Caco-2 (cell line): ENCODE results near the gene FZD4. TPM values are rescaled to one million over a fixed set of nuclear protein-coding genes. Genes with fewer than 3 reads are reported as not detected.

Experiments
- BruUV-seq: library from RNA; stranded (reverse); fragments of 400-500 nt; replicated peaks from 2 replicates; lab custom pipeline; 2021; lab: Mats Ljungman, UMichigan
- CTCF ChIA-PET: fragments of 300-600 bp; sonication (Branson Sonifier 250); formaldehyde crosslinking; loops from one replicate; lab custom pipeline; 2022; ENCODE audit warnings: antibody characterized with exemption; lab: Charles Lee
- POLR2A ChIA-PET: fragments of 300-600 bp; sonication (Branson Sonifier 250); formaldehyde crosslinking; loops from one replicate; lab custom pipeline; 2022; ENCODE audit warnings: antibody characterized with exemption; lab: Charles Lee
- DNase-seq, 2 experiments: peaks; one replicate each; pipeline versions ENCODE4 v3.0.0 to v3.0.0-alpha.2; 2020 to 2022
- H3K27me3 ChIP-seq: replicated peaks from 2 replicates; pipeline ENCODE4 v1.6.0; 2011; ENCODE audit warnings: low read length; ENCODE audit not compliant: control insufficient read depth, insufficient read depth
- H3K36me3 ChIP-seq: 2 replicates; pipeline ENCODE4 v1.5.1; 2011; ENCODE audit warnings: low read length; ENCODE audit not compliant: control insufficient read depth, insufficient read depth
- H3K4me1 ChIP-seq: fragments of 250-450 bp; sonication (Bioruptor Pico); 2 replicates; pipeline ENCODE4 v1.5.1; 2020; ENCODE audit warnings: mild to moderate bottlenecking
- H3K4me3 ChIP-seq: 2 replicates; pipeline ENCODE4 v1.5.1; 2011; ENCODE audit warnings: low read depth, mild to moderate bottlenecking, control low read depth, low read length
- H3K9me3 ChIP-seq: fragments of 250-450 bp; sonication (Bioruptor Pico); 2 replicates; pipeline ENCODE4 v1.5.1; 2020; ENCODE audit warnings: mild to moderate bottlenecking, moderate library complexity
- H3K27ac Mint-ChIP-seq: one replicate; pipeline ENCODE4 v1.8.0; 2022; ENCODE audit warnings: mixed read lengths; ENCODE audit not compliant: unreplicated experiment
- H3K27me3 Mint-ChIP-seq: one replicate; pipeline ENCODE4 v1.8.0; 2022; ENCODE audit warnings: mixed read lengths; ENCODE audit not compliant: insufficient read depth, unreplicated experiment
- H3K36me3 Mint-ChIP-seq: one replicate; pipeline ENCODE4 v1.8.0; 2022; ENCODE audit warnings: mild to moderate bottlenecking, mixed read lengths; ENCODE audit not compliant: insufficient read depth, unreplicated experiment
- H3K4me1 Mint-ChIP-seq: one replicate; pipeline ENCODE4 v1.8.0; 2022; ENCODE audit warnings: low read depth, mixed read lengths; ENCODE audit not compliant: unreplicated experiment
- H3K4me3 Mint-ChIP-seq: one replicate; pipeline ENCODE4 v1.8.0; 2022; ENCODE audit warnings: mild to moderate bottlenecking, moderate library complexity, mixed read lengths; ENCODE audit not compliant: unreplicated experiment
- H3K9me3 Mint-ChIP-seq: one replicate; pipeline ENCODE4 v1.8.0; 2022; ENCODE audit warnings: mixed read lengths; ENCODE audit not compliant: unreplicated experiment
- CTCF ChIP-seq, 2 experiments: fragments of 200-600 bp in 1 of 2; IDR thresholded peaks; 1 replicate in 1 of 2; 2 replicates in 1 of 2; pipeline versions ENCODE4 v1.5.1 to v1.8.0; 2011 to 2022; ENCODE audit warnings: antibody characterized with exemption in 1 of 2, control low read depth in 1 of 2, inconsistent platforms in 1 of 2, low read depth in 1 of 2, low read length in 1 of 2, mild to moderate bottlenecking in 1 of 2, moderate library complexity in 1 of 2; ENCODE audit not compliant: insufficient read depth in 1 of 2, severe bottlenecking in 1 of 2, unreplicated experiment in 1 of 2
- intact Hi-C: fragments of 100-400 bp; cut with micrococcal nuclease; formaldehyde crosslinking; loops from one replicate; pipeline ENCODE4 v1.10.0; 2022; ENCODE audit not compliant: unreplicated experiment
- total RNA-seq: library from RNA; stranded (reverse); gene quantifications from 2 replicates; pipeline ENCODE4 v1.2.3, GENCODE V29; 2022

FZD4 gene
- total RNA-seq, 1 experiment from 2014 or later, result 78.4 TPM

GRCh38 chr11:86902345-86902744 is 52.9 kb downstream of the FZD4 start:
- ChIA-PET POLR2A (no interaction called here), CTCF (interaction anchor here (1.3 to 1.5 kb wide), 3 partner anchors 15 to 31 kb away, joined by 3 to 5 read pairs (median 3); no protein-coding TSS in a partner anchor)
- H3K27me3 ChIP-seq, result no peaks in the 10 kb centered on the region
- Mint-ChIP-seq H3K4me1 (peaks cover 38% of the 10 kb centered on the region), H3K9me3 (no peaks in the 10 kb centered on the region), H3K4me3 (no peak overlapping the region), H3K36me3 (no peaks in the 10 kb centered on the region), H3K27ac (no peak overlapping the region), H3K27me3 (no peaks in the 10 kb centered on the region)
- no TSS peak for BruUV-seq
- intact Hi-C loops, result loop anchor here (1.0 kb wide), 2 partner anchors 8 to 26 kb away; no protein-coding TSS in a partner anchor
- TF ChIP-seq CTCF (IDR thresholded peaks at IDR 0.05; ENCODE audit: insufficient read depth in 1 of 2, low read depth in 1 of 2, low read length in 1 of 2, severe bottlenecking in 1 of 2, unreplicated experiment in 1 of 2), result no peak
- H3K4me1 ChIP-seq, result peaks cover 31% of the 10 kb centered on the region
- no peak overlapping the region for H3K4me3 ChIP-seq
- no peaks in the 10 kb centered on the region for H3K36me3 ChIP-seq
- peak in 1 of 2 experiments; percentile 42 for DNase-seq
- no peaks in the 10 kb centered on the region for H3K9me3 ChIP-seq

- H3K4me1 Mint-ChIP-seq, result peaks cover 38% of the 10 kb centered on the region
- CTCF ChIA-PET, result interaction anchor here (1.3 to 1.5 kb wide), 3 partner anchors 16 to 30 kb away, joined by 3 to 5 read pairs (median 3); no protein-coding TSS in a partner anchor
- no peaks in the 10 kb centered on the region for H3K9me3 Mint-ChIP-seq
- H3K4me3 Mint-ChIP-seq, result no peak overlapping the region
- no TSS peak for BruUV-seq
- TF ChIP-seq CTCF (IDR thresholded peaks at IDR 0.05; ENCODE audit: insufficient read depth in 1 of 2, low read depth in 1 of 2, low read length in 1 of 2, severe bottlenecking in 1 of 2, unreplicated experiment in 1 of 2), result no peak
- no peaks in the 10 kb centered on the region for H3K27me3 Mint-ChIP-seq
- H3K4me3 ChIP-seq, result no peak overlapping the region
- no peak for DNase-seq
- intact Hi-C loops, result no loop called here
- peaks cover 31% of the 10 kb centered on the region for H3K4me1 ChIP-seq
- no peaks in the 10 kb centered on the region for H3K36me3 Mint-ChIP-seq
- no peak overlapping the region for H3K27ac Mint-ChIP-seq
- no peaks in the 10 kb centered on the region for H3K27me3 ChIP-seq
- H3K9me3 ChIP-seq, result no peaks in the 10 kb centered on the region
- no peaks in the 10 kb centered on the region for H3K36me3 ChIP-seq
- POLR2A ChIA-PET, result no interaction called here
Measured at GRCh38 chr11:86901599-86901998, 53.6 kb downstream of the FZD4 start.

- intact Hi-C loops, result no loop called here
- no TSS peak for BruUV-seq
- no peak overlapping the region for H3K4me3 Mint-ChIP-seq
- CTCF ChIA-PET, result no interaction called here
- TF ChIP-seq CTCF (IDR thresholded peaks at IDR 0.05; ENCODE audit: insufficient read depth in 1 of 2, low read depth in 1 of 2, low read length in 1 of 2, severe bottlenecking in 1 of 2, unreplicated experiment in 1 of 2), result no peak
- POLR2A ChIA-PET, result no interaction called here
- peaks cover 38% of the 10 kb centered on the region for H3K4me1 ChIP-seq
- no peaks in the 10 kb centered on the region for H3K9me3 ChIP-seq
- no peaks in the 10 kb centered on the region for H3K9me3 Mint-ChIP-seq
- no peaks in the 10 kb centered on the region for H3K27me3 ChIP-seq
- H3K36me3 Mint-ChIP-seq, result no peaks in the 10 kb centered on the region
- no peaks in the 10 kb centered on the region for H3K27me3 Mint-ChIP-seq
- H3K27ac Mint-ChIP-seq, result no peak overlapping the region
- no peak for DNase-seq
- no peaks in the 10 kb centered on the region for H3K36me3 ChIP-seq
- peaks cover 38% of the 10 kb centered on the region for H3K4me1 Mint-ChIP-seq
- H3K4me3 ChIP-seq, result no peak overlapping the region
Measured at GRCh38 chr11:86900162-86900561, 55.0 kb downstream of the FZD4 start.
